GM21786 (cell line): Measurements from ENCODE around the gene ISCU.
"Not testable (repeated sequence)": the region's sequence is repeated elsewhere in the genome, so short reads cannot be mapped to it uniquely, and the experiment has no call there.

ENCODE experiments used
- ATAC-seq: cut with Tn5 transposase; IDR thresholded peaks from one replicate; pipeline ENCODE4 v1.9.1; 2021; ENCODE audit not compliant: unreplicated experiment

ISCU gene

DNA sequence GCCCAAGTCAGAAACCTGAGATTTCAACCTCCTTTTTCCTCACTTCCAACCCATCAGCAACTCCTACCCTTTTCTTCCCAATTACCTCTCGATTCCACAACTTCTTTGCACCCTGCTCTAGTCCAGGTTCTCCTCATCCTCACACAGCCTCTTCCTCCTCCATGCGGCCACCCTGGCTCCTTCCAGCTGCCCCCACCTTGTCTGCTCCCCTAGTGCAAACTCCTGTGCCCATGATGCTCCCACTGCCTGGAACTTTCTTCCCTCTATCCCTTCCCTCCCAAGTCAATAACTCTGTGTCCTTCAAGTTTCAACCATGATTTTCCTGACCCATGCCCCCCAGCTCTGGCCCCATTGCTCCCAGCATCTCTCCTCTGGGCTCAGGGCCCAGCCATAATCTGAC lies 54.0 kb downstream of the ISCU start:
- ATAC-seq, result no peak

DNA sequence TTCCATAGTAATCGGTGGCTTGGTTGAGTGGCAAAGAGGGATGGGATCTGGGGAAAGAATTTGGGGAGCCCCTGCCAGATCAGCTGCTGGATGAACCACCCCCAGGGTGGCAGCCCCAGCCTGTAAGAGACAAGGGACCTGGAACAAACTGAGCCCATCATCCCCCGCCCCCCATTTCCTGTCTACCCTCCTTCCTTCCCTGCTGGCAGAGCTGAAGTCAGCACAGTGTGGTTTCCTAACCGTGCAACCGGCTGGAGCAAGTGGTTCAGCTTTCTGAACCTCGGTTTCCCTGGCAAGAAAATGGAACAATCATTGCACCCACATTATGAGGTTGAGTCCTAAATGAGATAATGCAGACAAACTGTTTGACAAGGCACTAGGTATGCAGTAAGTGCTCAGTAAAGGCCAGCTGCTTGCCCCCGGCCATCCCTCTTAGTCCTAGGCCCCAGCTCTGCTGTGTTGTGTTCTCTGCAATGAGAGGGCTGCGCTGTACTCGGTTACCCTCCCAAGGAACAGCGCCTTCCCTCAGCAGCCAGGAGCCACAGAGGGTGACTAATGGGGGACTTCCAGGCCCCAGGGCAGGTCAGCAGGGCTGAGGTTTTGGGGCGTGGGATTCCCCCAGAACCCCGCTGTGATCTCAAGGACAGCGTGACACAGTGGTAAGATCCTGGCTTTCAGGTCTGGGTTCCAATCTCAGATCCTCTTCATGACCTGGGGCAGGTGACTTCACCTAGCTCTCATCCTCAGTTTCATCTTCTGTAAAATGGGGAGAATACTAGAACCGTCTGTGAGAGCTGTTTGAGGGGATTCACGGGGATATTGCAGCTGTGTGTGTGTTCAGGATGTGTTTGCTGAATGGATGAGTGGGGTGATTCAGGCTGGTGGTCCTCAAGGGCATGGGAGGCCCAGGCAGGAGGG lies 54.8 kb downstream of the ISCU start:
- ATAC-seq, result peak; percentile 82

- ATAC-seq, result no peak
Measured at GRCh38 chr12:108618079-108618952, 55.9 kb downstream of the ISCU start.

- not testable (repeated sequence) for ATAC-seq
Measured at GRCh38 chr12:108618953-108619274, 56.5 kb downstream of the ISCU start.
